AG20443 (cell line): ENCODE measurements around the gene SVBP.
A peak's percentile ranks its signal among the peaks of the same experiment; 100 is the strongest.
"Not testable (repeated sequence)": the region's sequence is repeated elsewhere in the genome, so short reads cannot be mapped to it uniquely, and the experiment has no call there.

ENCODE experiments used
- DNase-seq: peaks from one replicate; pipeline ENCODE4 v3.0.0; 2012; ENCODE audit warnings: low spot score, mixed read lengths

Gene SVBP, protein sequence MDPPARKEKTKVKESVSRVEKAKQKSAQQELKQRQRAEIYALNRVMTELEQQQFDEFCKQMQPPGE

DNA sequence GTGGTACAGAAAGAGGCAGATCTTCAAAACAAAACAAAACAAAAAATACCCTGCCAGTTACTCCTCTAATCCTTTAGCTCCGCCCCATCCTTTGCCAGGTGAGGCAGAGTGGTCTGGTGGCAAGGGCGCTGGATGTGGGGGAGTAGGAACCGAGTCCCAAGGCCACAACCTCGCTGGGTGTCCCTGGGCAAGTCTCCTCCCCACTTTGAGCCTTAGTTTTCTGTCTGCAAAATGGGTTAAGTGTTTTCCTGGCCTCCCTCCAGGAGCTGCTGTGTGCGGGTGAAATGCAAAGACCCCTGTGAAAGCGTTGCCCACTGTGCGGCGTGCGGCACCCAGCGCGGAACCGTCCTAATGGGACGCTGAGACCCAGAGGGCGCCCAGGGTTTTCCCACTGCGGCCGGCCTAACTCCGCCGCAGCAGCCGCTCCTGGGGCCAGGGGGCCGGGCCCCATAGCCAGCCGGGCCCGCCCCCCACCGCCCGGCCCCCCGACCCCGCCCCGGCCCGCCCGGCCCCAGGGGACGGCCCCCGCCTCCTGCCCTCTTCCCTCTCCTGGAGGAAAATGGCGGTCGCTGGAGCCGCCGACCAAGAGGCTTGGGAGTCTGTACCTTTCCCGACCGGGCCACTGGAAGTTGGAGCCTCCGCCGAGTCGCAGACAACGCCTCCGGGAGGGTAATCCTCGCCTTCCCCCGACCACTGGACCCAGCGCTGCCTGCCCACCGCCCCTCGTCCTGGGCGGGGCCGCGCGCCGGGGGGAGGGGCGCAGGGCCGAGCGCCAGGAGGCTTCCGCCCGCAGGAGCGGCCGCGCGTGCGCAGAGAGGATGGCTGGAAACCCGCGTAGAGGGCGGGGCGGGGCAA, at the start of gene SVBP, which contains the start of gene ERMAP:
SVBP (minus strand) TSS at position 813 of the 855 bp plus-strand sequence. CDS start 853 bp downstream, outside the sequence.
ERMAP (plus strand) TSS at position 538 of the 855 bp plus-strand sequence. CDS start 13,327 bp downstream, outside the sequence.
- DNase-seq: peak; percentile 99

DNA sequence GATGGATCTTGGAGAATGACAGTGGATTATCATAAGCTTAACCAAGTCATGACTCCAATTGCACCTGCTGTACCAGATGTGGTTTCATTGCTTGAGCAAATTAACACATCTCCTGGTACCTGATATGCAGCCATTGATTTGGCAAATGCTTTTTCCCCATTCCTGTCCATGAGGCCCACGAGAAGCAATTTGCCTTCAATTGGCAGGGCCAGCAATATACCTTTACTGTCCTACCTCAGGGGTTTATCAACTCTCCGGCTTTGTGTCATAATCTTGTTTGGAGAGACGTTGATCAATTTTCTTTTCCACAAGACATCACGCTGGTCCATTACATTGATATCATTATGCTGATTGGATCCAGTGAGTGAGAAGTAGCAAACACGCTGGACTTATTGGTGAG, 49.4 kb upstream of the SVBP start:
- no peak for DNase-seq

DNA sequence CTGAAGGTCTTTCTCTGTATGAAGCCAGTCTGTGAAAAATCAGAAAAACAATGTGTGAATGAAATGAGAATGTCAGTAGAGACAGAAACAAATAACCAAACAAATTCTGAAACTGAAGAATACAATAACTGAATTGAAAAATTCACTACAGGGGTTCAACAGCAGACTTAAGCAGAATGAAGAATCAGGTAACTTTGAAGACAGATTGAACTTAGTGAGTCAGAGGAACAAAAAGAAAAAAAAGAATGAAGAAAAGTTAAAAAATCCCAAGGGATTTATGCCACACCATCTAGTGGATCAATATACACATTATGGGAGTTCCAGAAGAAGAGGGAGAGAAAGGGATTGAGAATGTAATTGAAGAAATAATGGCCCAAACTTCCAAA, 43.8 kb upstream of the SVBP start:
- DNase-seq: no peak

DNA sequence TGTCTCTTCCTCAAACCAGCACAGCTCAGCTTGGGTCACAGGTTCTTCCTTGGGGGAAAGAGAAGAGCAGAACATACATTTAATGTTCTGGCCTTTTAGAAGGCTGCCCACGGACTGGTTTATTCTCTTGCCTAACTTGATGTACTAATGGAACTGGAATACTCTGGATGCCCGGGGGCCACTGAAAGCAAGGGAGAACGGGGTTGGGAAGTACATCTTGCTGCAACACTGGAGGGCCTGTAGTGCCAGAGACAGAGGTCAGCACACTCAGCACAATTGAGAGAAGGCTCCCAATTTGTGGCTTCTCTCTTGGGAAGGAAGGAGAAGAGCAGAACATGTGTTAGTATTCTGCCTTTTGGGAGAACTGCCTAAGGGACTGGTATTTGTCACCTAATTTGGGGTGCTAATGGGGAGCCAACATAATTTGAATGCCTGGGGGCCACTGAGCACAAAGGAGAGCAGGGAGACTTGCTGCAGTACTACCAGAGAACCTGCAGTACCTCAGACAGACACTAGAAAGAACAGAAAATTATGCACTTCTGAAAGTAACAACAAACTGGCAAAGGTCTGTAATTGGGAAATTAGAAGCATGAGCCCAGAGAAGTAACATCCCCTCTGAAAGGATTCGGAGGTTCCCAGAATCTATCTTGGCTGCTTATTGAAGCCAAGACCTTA, 43.3 kb upstream of the SVBP start:
- DNase-seq: no peak

DNA sequence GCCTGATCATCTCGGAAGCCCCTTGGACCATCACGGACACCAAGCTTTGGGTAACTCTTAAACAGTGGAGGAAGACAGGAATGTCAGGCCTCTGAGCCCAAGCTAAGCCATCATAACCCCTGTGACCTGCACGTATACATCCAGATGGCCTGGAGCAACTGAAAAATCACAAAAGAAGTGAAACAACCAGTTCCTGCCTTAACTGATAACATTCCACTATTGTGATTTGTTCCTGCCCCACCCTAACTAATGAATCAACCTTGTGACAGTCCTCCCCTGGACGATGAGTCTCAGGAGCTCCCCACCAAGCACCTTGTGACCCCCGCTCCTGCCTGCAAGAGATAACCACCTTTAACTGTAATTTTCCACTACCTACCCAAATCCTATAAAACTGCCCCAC, 42.2 kb upstream of the SVBP start:
- not testable (repeated sequence) for DNase-seq

DNA sequence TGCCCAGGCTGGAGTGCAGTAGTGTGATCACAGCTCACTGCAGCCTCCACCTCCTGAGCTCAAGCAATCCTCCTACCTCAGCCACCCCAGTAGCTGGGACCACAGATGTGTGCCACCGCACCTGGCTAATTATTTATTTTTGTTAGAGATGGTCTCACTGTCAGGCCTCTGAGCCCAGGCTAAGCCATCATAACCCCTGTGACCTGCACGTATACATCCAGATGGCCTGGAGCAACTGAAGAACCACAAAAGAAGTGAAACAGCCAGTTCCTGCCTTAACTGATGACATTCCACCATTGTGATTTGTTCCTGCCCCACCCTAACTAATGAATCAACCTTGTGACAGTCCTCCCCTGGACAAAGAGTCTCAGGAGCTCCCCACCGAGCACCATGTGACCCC, 39.4 kb upstream of the SVBP start:
- not testable (repeated sequence) for DNase-seq

DNA sequence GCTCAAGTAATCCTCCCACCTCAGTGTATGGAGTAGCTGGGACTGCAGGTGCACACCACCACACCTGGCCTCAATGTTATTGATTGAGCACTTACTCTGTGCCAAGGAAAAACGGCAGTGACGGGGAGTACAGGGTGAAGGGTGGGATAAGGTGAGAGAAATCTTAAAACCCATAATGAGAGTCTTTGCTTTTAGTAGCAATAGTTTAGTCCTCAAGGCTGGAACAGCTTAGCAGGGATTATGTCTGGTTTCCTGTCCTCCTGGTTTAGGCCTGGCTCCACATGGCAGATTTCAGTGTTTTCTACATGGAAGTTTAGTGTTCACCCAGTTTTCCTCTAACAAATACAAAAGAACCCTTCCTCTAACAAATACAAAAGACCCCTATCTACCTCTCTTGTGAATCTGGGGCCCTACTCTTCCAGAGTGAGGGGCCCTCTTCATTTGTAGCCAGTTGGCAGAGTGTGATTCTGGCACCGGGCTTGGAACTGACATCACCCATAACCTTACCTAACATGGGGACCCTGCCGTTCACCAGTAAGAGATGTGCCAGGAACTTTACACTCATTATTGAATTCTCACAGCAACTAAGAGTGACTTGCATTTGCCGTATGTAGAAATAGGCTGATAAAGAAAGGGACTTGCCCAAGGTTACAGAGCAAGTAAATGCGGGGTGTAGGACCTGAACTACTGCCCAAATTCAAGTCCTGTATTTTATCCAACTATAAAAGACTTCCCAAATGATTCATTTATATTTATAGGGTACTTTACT, 36.1 kb upstream of the SVBP start:
- DNase-seq: no peak

DNA sequence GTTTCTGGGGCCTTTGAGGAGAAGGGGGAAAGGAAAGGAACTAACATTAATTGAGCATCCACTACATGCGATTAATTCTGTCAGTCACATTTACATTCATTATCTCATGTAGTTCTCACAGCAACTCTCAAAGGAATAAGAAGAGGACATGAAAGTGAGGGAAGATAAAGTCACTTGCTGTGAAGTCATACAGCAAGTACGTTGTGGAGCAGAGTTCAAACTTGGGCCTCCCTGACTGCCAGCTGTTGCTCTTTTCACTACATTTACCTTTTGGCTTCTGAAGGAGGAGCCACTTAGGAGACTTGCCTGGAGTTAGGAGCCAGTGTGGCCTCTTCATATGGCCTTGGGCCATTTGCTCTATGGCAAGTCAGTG, 35.4 kb upstream of the SVBP start:
- no peak for DNase-seq

DNA sequence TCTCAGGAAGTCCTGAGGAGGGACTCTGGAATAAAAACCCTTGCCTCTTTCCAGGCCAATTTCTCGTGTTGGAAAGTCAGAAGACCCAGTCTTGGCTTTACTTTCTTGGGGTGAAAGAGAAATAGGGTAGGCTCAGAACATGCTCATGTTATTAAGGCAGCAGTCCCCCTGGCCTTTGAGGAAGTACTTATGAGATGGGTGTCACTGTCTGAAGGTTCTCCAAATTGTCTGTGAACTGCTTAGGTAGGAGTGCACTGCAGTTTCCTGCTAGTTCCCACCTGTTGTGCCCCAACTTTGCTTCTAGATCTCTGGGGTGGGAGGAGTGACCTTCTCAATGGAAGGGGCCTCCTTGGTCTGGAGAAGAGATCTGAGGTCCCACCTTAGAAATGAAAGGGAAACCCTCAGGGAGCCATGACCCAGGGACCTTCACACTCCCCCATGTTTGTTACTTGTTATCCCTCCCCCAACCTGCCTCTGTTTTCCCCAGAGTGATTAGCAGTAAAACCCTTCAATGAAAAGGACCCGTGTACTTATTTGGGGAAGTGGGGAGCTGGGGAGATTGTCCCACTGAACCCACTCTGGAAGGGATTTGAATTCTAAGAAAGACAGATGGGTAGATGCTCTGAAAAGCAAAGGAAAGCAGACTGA, 34.9 kb upstream of the SVBP start:
- no peak for DNase-seq

DNA sequence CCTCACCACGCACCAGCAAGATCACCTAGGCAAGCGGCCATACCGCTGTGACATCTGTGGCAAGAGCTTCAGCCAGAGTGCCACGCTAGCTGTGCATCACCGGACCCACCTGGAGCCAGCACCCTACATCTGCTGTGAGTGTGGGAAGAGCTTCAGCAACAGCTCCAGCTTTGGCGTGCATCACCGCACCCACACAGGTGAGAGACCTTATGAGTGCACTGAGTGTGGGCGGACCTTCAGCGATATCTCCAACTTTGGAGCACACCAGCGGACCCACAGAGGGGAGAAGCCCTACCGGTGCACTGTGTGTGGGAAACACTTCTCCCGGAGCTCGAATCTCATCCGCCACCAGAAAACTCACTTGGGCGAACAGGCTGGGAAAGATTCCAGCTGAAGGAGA, 34.2 kb upstream of the SVBP start:
- no peak for DNase-seq

DNA sequence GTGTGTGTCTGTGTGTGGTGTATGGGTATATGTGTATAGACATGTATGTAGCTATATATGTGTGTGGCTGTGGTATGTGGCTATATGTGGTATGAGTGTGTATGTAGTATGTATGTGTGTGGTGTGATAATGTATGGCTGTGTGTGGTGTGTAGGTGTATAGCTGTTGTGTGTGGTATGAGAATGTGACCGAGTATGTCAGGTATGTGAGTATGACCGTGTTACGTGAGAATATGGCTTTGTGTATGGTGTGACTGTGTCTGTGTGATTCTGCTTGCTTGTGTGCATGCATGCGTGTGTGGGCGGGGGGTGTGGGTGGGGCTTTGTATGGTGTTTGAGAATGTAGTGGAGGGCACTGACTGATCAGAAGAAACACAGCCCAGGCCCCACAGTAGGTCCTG, 32.7 kb upstream of the SVBP start:
- DNase-seq: no peak

DNA sequence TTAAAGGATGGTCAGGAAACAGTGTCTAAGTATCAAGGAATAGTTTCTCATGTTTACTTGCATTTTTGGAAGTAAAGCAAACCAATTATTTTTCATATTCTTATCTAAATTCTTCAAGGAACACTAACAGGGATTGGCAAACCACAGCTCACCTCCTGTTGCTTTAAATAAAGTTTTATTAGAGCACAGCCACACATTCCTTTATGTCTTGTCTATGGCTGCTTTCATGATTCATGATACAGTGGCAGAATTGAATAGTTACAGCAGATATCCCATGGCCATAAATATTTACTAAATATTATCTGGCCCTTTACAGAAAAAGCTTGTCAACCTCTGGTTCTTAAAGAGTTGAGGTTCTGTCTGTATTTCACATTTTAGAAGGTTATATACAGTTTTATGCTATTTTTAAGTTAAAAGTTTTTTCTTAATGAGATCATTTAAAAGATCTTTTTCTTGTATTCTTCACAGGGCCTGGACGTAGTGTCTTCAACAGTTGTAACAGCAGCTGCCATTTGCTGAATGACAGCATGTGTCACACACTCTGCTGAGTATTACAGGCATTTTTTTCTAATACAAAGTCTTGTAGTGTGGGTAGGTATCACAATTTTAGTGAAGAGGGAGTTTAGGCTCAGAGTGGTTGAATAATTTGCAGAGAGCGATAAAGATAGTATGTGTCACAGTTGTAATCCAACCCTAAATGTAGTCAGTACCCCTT, 31.8 kb upstream of the SVBP start:
- DNase-seq: no peak

DNA sequence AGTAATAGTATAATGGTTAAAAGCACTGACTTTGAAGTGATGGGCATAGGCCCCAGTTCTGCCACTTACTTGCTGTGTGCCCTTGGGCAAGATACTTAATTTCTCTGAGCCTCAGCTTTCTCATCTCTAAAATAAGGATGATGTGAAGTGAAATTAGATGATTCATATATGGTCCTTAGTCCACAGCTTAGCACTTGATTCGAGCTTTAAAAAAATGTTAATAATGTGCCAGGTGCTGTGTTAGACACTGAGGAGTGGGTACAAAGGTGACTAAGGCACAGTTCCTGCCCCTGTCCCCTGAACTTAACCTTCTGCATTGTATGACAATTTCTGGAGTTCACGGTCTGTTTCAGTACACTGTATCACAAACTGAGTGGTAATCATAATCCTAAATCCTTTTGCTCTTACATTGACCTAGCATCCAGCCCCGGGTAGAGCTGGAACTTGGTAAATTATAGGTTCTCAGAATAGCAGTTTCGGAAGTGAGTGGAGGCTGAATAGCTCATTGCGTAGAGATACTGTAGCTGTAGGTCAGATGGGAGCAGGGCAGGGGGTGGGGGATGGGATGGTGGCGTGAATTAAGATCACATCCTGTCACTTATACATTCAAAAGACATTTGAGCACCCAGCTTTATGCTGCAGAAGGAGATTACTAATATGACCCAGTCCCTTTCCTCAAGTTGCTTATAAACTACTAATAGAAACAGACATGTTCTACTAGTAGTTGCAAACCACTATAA, 30.7 kb upstream of the SVBP start:
- DNase-seq: no peak

DNA sequence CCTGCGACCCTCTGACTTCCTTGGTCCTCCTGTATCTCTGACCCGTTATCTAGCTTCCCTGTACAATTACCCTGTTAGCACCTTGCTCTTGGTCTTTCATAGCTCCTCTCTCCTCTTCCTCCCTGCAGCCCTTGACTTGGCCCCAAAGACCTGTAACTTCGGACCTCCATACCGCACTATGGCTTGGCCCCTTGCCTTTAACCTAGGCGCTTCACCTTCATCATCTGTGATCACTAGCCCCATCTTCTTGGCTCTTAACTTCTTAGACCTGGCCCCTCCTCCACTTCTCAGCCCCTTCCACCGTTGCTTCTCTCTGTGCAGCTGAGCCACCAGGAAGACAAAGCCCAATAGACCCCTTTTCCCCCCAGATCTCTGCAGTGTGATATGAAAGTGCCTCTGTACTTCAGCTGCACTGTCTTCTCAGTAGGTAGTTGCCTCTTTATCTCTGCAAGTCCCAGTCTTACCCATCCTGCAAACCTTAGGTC, 30.0 kb upstream of the SVBP start:
- DNase-seq: no peak

DNA sequence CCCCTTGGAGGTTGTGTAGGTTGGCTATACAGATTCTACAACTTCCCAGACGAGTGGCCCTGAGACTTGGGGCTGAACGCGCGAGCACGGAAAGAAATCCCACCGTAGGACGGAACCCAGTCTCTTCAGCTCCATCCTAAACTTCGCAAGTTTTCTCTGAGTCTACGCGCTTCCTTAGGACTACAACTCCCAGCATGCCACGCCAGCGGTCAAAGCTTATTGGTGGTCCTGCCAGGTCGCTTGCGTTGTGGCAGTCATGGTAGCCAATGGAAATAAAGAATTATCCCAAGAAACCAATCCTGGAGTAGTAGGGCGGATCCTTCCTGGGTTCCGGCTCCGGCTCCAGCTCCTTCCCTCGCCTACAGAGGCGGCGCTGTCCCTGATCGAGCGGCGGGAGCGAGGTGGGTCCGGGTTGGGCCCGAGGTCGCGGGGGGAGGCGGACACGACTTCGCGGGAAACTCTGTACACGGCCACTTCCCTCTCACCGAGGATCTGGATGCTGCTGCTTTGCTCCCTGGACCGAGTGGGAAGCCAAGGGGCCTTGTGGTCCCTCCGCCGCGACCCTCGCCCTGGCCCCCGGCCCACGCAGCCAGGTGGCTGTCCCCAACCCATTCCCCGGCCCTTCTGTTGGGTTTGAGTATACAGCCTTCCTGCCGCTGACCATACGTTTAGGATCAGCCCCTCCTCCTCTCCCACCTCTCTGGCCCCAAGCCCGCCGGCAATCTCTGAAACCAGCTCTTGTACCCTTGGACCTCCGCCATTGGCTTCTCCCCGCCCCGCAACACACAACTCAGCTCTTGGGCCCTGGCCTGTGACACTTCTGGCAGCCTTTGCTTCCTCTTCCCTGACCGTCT, 29.3 kb upstream of the SVBP start, which contains the start of gene ZNF691:
ZNF691 (plus strand) TSS at position 357 of the 854 bp plus-strand sequence. CDS start 3,046 bp downstream, outside the sequence.
- DNase-seq: peak; percentile 99

DNA sequence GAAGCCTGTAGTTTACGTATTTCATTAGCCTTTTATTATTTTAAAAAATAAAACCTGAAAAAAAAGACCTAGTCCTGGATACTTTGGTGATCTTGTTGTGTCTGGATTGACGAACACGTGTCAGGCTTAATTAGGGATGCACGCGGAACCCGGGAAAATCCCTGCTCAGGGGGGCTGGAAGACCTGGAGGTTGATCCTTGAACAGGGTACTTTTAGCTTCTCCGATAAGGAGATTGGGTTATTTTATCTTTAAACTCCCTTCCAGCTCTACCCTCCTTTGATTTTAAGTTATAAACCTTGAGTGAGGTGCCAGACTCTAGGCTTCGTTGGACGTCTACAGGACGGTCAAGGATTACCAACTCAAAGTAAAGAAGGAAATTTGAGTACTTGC, 28.7 kb upstream of the SVBP start:
- DNase-seq: no peak

DNA sequence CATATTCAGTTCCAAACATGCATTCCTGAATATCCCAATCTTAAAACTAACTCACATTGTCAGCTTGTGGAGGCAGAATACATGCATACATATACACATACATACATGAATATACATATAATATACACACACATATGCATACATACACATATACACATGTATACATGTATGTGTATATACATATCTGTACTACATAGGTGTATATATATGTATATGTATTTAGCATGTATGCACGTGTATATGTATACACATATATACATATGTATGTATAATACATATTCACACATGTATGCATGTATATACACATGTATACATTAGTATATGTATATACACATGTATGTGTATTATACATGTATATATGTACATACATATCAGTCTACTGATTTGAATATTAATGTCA, 28.0 kb upstream of the SVBP start:
- no peak for DNase-seq

DNA sequence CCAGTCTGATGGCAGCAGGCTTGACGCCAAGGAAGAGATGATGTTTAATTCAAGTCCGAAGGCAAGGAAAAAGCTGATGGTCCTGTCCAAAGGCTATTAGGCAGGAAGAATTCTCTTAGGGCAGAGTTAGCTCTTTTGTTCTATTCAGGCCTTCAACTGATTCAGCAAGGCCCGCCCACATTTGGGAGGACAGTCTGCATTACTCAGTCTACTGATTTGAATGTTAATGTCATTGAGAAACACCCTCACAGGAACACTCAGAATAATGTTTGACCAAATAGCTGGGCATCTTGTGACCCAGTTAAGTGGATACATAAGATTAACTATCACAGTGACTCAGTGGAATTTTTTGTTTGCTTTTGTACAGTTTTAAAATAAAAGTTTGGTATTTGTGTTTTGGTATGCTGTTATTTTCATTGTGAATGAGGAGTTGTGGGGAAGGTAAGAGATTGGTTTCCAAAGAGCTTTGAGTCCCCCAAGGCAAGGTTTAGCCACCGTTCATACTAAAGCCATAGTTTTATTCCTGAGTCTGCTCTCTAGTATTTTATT, 27.5 kb upstream of the SVBP start:
- peak; percentile 32 for DNase-seq
